AG10803 (cell line): Measurements from ENCODE around the gene ABTB2.

Source experiments
- DNase-seq: peaks from one replicate; pipeline ENCODE4 v3.0.0; 2010; ENCODE audit warnings: low read depth
- H3K4me3 ChIP-seq: 2 replicates; pipeline ENCODE4 v1.5.1; 2011; ENCODE audit warnings: mild to moderate bottlenecking, low read length, control low read depth
- TF ChIP-seq, protein P1 (sequence below): conservative IDR thresholded peaks from 2 replicates; pipeline ENCODE4 v1.5.1; 2011; ENCODE audit warnings: mild to moderate bottlenecking, low read length, control low read depth, inconsistent platforms

Gene ABTB2

GRCh38 chr11:34245041-34245440 lies 112.8 kb downstream of the ABTB2 start:
- TF ChIP-seq, protein P1, sequence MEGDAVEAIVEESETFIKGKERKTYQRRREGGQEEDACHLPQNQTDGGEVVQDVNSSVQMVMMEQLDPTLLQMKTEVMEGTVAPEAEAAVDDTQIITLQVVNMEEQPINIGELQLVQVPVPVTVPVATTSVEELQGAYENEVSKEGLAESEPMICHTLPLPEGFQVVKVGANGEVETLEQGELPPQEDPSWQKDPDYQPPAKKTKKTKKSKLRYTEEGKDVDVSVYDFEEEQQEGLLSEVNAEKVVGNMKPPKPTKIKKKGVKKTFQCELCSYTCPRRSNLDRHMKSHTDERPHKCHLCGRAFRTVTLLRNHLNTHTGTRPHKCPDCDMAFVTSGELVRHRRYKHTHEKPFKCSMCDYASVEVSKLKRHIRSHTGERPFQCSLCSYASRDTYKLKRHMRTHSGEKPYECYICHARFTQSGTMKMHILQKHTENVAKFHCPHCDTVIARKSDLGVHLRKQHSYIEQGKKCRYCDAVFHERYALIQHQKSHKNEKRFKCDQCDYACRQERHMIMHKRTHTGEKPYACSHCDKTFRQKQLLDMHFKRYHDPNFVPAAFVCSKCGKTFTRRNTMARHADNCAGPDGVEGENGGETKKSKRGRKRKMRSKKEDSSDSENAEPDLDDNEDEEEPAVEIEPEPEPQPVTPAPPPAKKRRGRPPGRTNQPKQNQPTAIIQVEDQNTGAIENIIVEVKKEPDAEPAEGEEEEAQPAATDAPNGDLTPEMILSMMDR = no peak
- H3K4me3 ChIP-seq = no peak overlapping the region
- no peak for DNase-seq

DNA sequence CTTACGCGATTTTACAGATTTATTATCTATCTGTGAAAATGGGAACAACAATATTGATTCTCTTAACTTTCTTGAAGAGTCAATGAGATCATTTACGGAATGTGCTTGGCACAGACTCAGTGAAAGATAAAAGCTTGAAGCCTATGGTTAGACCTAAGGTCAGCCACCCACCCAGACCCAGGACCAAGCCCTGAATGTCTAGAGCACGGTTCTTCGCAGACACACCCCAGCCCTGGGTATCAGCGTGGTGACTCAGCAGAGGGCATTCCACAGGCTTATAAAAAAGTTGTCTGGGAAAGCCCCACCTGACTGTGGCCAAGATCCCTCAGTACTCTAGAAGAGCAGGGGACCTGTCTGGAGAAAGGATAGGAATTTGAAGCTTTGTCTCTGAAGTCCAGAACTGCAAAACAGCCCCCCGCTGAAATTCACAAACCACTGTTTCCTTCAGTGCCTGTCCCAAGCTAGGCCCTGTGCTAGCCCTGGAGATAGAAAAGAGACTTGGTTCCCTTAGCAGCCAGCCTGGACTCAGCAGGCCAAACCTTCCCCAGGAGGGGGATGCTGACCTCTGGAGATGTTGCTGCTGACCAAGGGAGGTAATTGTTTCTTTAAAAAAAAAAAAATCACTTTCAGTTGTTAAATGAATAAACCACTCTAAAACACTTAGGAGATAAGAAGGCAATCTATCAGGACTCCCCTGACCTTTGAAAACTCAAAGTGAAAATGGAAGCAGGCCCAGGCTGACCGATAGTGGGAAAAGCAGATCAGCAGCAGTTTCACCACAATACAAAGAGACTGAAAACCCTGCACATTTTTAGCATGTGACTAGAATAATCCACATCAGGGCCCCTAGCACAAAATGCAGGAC lies 114.0 kb downstream of the ABTB2 start:
- TF ChIP-seq, protein P1 = no peak
- peak; percentile 54 for DNase-seq
- no peak overlapping the region for H3K4me3 ChIP-seq

DNA sequence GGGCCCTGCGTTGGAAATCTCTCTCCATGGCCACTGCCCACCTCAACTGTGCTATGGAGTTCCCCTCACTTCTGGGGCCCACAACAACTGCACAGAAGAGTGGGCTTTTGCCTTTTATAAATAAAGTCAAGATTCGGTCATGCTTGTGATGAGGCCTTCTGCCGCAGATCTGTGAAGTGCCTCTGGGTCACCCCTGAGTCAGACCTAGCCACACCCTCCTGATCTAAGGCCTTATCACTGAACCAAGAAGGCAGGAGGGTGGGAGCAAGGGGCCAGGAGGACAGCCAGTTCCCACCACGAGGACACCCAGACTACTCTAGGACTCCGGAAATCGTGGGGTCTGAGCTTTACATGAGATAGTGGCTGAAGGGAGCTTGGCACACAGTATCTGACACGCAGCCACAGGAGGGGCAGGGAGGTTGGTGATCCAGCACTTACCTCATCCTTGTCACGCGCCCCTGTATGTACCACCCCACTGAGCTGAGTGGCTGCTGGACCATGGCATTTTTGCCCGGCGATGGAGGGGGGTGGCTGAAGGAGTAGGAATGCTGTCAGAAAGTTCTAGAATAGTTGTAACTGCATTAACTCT lies 115.7 kb downstream of the ABTB2 start:
- H3K4me3 ChIP-seq = no peak overlapping the region
- DNase-seq = no peak
- TF ChIP-seq, protein P1 = no peak

DNA sequence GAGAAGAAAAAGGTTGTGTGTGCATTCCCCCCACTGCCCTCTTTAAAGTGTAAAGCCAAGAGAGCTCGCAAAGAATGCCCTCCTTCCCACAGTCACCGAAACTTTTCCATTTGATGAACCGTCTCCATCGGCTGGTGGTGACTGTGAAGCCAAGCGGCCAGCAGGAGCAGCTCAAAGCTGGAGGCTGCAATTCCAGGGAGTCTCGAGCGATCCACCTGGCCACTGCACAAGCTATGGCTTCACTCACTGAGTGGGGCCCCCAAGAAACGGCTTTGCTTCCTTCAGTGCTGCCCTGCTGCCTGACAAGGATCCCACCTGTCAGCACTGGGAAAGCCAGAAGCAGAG lies 117.7 kb downstream of the ABTB2 start:
- no peak for DNase-seq
- no peak overlapping the region for H3K4me3 ChIP-seq
- TF ChIP-seq, protein P1 = no peak

- H3K4me3 ChIP-seq = no peak overlapping the region
- TF ChIP-seq, protein P1 = no peak
- no peak for DNase-seq
Measured at GRCh38 chr11:34239465-34240149, 118.2 kb downstream of the ABTB2 start.

DNA sequence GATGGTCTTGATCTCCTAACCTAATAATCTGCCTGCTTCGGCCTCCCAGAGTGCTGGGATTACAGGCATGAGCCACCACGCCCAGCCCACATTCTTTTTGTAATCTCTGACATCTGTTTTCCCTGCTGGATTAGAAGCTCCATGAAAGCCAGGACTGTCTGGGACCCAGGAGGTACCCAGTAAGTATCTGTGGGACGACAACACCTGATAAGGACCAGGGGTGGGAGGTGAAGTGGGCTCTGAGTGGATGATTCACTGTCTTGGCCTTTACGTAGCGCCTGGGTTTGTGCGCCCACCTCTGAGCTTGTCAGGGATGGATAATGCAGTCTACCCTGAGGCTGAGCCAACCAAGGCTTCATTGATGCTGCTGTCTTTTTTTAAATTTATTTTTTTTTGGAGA lies 118.8 kb downstream of the ABTB2 start:
- TF ChIP-seq, protein P1 = no peak
- no peak overlapping the region for H3K4me3 ChIP-seq
- no peak for DNase-seq
